HepG2 (cell line): ENCODE data around the gene TGM6. TPM values are rescaled to one million over a fixed set of nuclear protein-coding genes. Genes with fewer than 3 reads are reported as not detected.

ENCODE experiments used
- ATAC-seq: fragments of 200-7000 bp; cut with Tn5 transposase; 3 replicates; pipeline ENCODE4 v1.9.1; 2020; ENCODE audit warnings: mild to moderate bottlenecking, moderate library complexity
- BruUV-seq: library from RNA; stranded (reverse); fragments of 400-500 nt; replicated peaks from 2 replicates; lab custom pipeline; 2021; lab: Mats Ljungman, UMichigan
- CTCF ChIA-PET: fragments of 300-600 bp; formaldehyde crosslinking; extraction: SDS; loops from one replicate; lab custom pipeline; 2021; ENCODE audit warnings: low total read pairs, inconsistent platforms, low intra/inter-chr PET ratio; lab: Yijun Ruan, JAX
- POLR2A ChIA-PET: fragments of 350-600 bp; sonication (Branson Sonifier 250); formaldehyde crosslinking; loops from one replicate; lab custom pipeline; 2020; ENCODE audit warnings: antibody characterized with exemption, inconsistent platforms; lab: Yijun Ruan, JAX
- DNase-seq: peaks from one replicate; pipeline ENCODE4 v3.0.0-alpha.2; 2015; ENCODE audit warnings: low spot score
- FAIRE-seq: peaks from 3 replicates; lab custom pipeline; 2011; peaks lifted over from hg19 to GRCh38; lab: Jason Lieb, UNC
- H2AFZ ChIP-seq: one replicate; pipeline ENCODE4 v1.6.1; 2011; ENCODE audit warnings: low read length, inconsistent platforms
- H3K27ac ChIP-seq: fragments of 300-600 bp; 3 replicates; pipeline ENCODE4 v1.8.0; 2011; ENCODE audit warnings: mixed run types, mild to moderate bottlenecking, mixed read lengths, low read length, inconsistent platforms; ENCODE audit not compliant: insufficient read depth; ENCODE audit errors: extremely low read length
- H3K27me3 ChIP-seq, 2 experiments: fragments of 200-600 bp in 1 of 2; 2 replicates in 1 of 2; 3 replicates in 1 of 2; pipeline versions ENCODE4 v1.6.0 to v1.8.0; 2011; ENCODE audit warnings: low read length in 2 of 2, mild to moderate bottlenecking in 2 of 2, moderate library complexity in 2 of 2, inconsistent platforms in 1 of 2; ENCODE audit not compliant: insufficient read depth in 2 of 2, control insufficient read depth in 1 of 2
- H3K36me3 ChIP-seq, 2 experiments: fragments of 200-600 bp in 1 of 2; replicated peaks in 1 of 2; 2 replicates in 1 of 2; 3 replicates in 1 of 2; pipeline versions ENCODE4 v1.5.1 to v1.8.0; 2011; ENCODE audit warnings: low read length in 2 of 2, inconsistent platforms in 1 of 2; ENCODE audit not compliant: insufficient read depth in 2 of 2, control insufficient read depth in 1 of 2
- H3K4me1 ChIP-seq: 2 replicates; pipeline ENCODE4 v1.5.1; 2012; ENCODE audit warnings: low read length, inconsistent platforms; ENCODE audit not compliant: insufficient read depth
- H3K4me2 ChIP-seq: 2 replicates; pipeline ENCODE4 v1.6.0; 2011; ENCODE audit warnings: low read depth, low read length, inconsistent platforms
- H3K4me3 ChIP-seq, 3 experiments: fragments of 200-600 bp in 1 of 3; sonication (generic), shearing (Covaris generic) in 1 of 3; replicated peaks in 1 of 3; 2 replicates each; pipeline ENCODE4 v1.5.1; 2011 to 2016; ENCODE audit warnings: low read length in 3 of 3, inconsistent platforms in 2 of 3, low read depth in 2 of 3, mild to moderate bottlenecking in 2 of 3, control low read depth in 1 of 3, mixed read lengths in 1 of 3; ENCODE audit not compliant: insufficient read depth in 1 of 3
- H3K79me2 ChIP-seq: one replicate; pipeline ENCODE4 v1.6.1; 2011; ENCODE audit warnings: low read length, inconsistent platforms; ENCODE audit not compliant: insufficient read depth
- H3K9ac ChIP-seq: 2 replicates; pipeline ENCODE4 v1.6.0; 2011; ENCODE audit warnings: mild to moderate bottlenecking, low read depth, low read length, inconsistent platforms; ENCODE audit not compliant: insufficient read depth
- H3K9me3 ChIP-seq: 2 replicates; pipeline ENCODE4 v1.5.1; 2012; ENCODE audit warnings: mild to moderate bottlenecking, low read length
- H4K20me1 ChIP-seq: 2 replicates; pipeline ENCODE4 v1.6.0; 2011; ENCODE audit warnings: inconsistent platforms, mild to moderate bottlenecking, low read length, moderate library complexity; ENCODE audit not compliant: insufficient read depth
- DNMT1 ChIP-seq: sonication (generic); formaldehyde crosslinking; IDR thresholded peaks from 2 replicates; pipeline ENCODE4 v1.5.1; 2020; ENCODE audit warnings: mild to moderate bottlenecking, missing genetic modification reagents
- HHEX ChIP-seq: IDR thresholded peaks from 2 replicates; pipeline ENCODE4 v1.6.1; 2016; ENCODE audit warnings: control low read depth
- POLR2A ChIP-seq, 2 experiments: IDR thresholded peaks; 2 replicates each; pipeline ENCODE4 v1.6.1; 2011; ENCODE audit warnings: low read depth in 2 of 2, low read length in 2 of 2, mild to moderate bottlenecking in 1 of 2, moderate library complexity in 1 of 2; ENCODE audit not compliant: insufficient read depth in 1 of 2
- SATB2 ChIP-seq: sonication (generic); formaldehyde crosslinking; IDR thresholded peaks from 2 replicates; pipeline ENCODE4 v1.5.0; 2020; ENCODE audit warnings: missing genetic modification reagents
- SMC3 ChIP-seq: IDR thresholded peaks from 2 replicates; pipeline ENCODE4 v1.6.1; 2011; ENCODE audit warnings: low read length, improper control_type of control experiment
- TAF15 ChIP-seq: fragments of 200-400 bp; formaldehyde crosslinking; IDR thresholded peaks from one replicate; pipeline ENCODE4 v1.6.1; 2018; ENCODE audit warnings: mild to moderate bottlenecking, low read depth, low read length; ENCODE audit not compliant: poor library complexity, severe bottlenecking
- TCF7 ChIP-seq: sonication (generic); IDR thresholded peaks from 2 replicates; pipeline ENCODE4 v1.6.1; 2016; ENCODE audit warnings: antibody characterized with exemption, low read depth
- ZNF24 ChIP-seq: fragments of 450-650 bp; IDR thresholded peaks from 2 replicates; pipeline ENCODE4 v1.6.1; 2017; ENCODE audit warnings: antibody characterized with exemption, mild to moderate bottlenecking
- ZNF292 ChIP-seq: sonication (generic); formaldehyde crosslinking; IDR thresholded peaks from 2 replicates; pipeline ENCODE4 v1.8.1; 2022; ENCODE audit warnings: mild to moderate bottlenecking, low read depth, missing genetic modification reagents, borderline replicate concordance
- ZSCAN21 ChIP-seq: sonication (generic); formaldehyde crosslinking; IDR thresholded peaks from 2 replicates; pipeline ENCODE4 v1.8.0; 2022; ENCODE audit warnings: mild to moderate bottlenecking, missing genetic modification reagents, moderate library complexity, borderline replicate concordance
- WGBS: methylation state at CpG from one replicate; pipeline ENCODE4 v1.1.6; 2017; ENCODE audit warnings: low lambda C conversion rate; 5-methylcytosine and 5-hydroxymethylcytosine counted together
- in situ Hi-C: cut with HindIII; loops from 2 replicates; pipeline ENCODE4 v1.10.0; 2017; ENCODE audit warnings: low pct_unique_long_range_greater_than_20kb; ENCODE audit not compliant: extremely low pct_ligation_motif_present
- intact Hi-C: fragments of 100-400 bp; cut with micrococcal nuclease; formaldehyde crosslinking; loops from one replicate; pipeline ENCODE4 v1.10.0; 2022; ENCODE audit not compliant: unreplicated experiment
- polyA plus RNA-seq, 8 experiments: library from polyadenylated mRNA; depleted of rRNA in 3 of 8; stranded (reverse) in 7 of 8; unstranded in 1 of 8; fragments of >200 nt; fragmentation: Illumina TruSeq in 4 of 8; extraction: Trizol in 4 of 8; gene quantifications; 2 replicates each; pipeline versions ENCODE4 v1.2.1 to v1.2.3, GENCODE V29; 2011 to 2016; ENCODE audit warnings: low read depth in 4 of 8, missing spikeins in 1 of 8, mixed read lengths in 1 of 8; ENCODE audit not compliant: insufficient read depth in 1 of 8
- total RNA-seq, 5 experiments: library from RNA; depleted of rRNA; stranded (reverse); fragments of >200 nt; fragmentation: Illumina TruSeq; extraction: Trizol; gene quantifications; 2 replicates each; pipeline ENCODE4 v1.2.3, GENCODE V29; 2016; ENCODE audit warnings: low read depth in 1 of 5
- TF ChIP-seq, protein P1 (sequence below), 2 experiments: sonication (generic) in 1 of 2; formaldehyde crosslinking in 1 of 2; IDR thresholded peaks; 2 replicates each; pipeline versions ENCODE4 v1.4.0 to v1.6.1; 2016 to 2020; ENCODE audit warnings: borderline replicate concordance in 1 of 2, low read depth in 1 of 2, mild to moderate bottlenecking in 1 of 2, missing genetic modification reagents in 1 of 2
- TF ChIP-seq, protein P2 (sequence below): IDR thresholded peaks from 2 replicates; pipeline ENCODE4 v1.6.1; 2012; ENCODE audit warnings: low read depth, low read length, improper control_type of control experiment
- TF ChIP-seq, protein P3 (sequence below): sonication (generic); formaldehyde crosslinking; IDR thresholded peaks from 2 replicates; pipeline ENCODE4 v1.8.0; 2022; ENCODE audit warnings: mild to moderate bottlenecking, missing genetic modification reagents; ENCODE audit not compliant: insufficient replicate concordance
- TF ChIP-seq, protein P4 (sequence below): sonication (generic); formaldehyde crosslinking; conservative IDR thresholded peaks from 2 replicates; pipeline ENCODE4 v1.4.0; 2020; ENCODE audit warnings: missing genetic modification reagents

TGM6 gene
- total and polyA plus RNA-seq, 2 of the 13 experiments (the other 11 are each of a cell fraction or from before 2014, with no cell fraction given): not detected

GRCh38 chr20:2462484-2462883 is 81.8 kb downstream of the TGM6 start (continued):
- TF ChIP-seq, protein P1, sequence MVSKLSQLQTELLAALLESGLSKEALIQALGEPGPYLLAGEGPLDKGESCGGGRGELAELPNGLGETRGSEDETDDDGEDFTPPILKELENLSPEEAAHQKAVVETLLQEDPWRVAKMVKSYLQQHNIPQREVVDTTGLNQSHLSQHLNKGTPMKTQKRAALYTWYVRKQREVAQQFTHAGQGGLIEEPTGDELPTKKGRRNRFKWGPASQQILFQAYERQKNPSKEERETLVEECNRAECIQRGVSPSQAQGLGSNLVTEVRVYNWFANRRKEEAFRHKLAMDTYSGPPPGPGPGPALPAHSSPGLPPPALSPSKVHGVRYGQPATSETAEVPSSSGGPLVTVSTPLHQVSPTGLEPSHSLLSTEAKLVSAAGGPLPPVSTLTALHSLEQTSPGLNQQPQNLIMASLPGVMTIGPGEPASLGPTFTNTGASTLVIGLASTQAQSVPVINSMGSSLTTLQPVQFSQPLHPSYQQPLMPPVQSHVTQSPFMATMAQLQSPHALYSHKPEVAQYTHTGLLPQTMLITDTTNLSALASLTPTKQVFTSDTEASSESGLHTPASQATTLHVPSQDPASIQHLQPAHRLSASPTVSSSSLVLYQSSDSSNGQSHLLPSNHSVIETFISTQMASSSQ (IDR thresholded peaks at IDR 0.05; ENCODE audit: low read depth): no peak
- TF ChIP-seq, protein P1 (CRISPR knock-in tag; IDR thresholded peaks at IDR 0.05; ENCODE audit: borderline replicate concordance): no peak
- TF ChIP-seq DNMT1 (CRISPR knock-in tag): no peak
- TF ChIP-seq, protein P2, sequence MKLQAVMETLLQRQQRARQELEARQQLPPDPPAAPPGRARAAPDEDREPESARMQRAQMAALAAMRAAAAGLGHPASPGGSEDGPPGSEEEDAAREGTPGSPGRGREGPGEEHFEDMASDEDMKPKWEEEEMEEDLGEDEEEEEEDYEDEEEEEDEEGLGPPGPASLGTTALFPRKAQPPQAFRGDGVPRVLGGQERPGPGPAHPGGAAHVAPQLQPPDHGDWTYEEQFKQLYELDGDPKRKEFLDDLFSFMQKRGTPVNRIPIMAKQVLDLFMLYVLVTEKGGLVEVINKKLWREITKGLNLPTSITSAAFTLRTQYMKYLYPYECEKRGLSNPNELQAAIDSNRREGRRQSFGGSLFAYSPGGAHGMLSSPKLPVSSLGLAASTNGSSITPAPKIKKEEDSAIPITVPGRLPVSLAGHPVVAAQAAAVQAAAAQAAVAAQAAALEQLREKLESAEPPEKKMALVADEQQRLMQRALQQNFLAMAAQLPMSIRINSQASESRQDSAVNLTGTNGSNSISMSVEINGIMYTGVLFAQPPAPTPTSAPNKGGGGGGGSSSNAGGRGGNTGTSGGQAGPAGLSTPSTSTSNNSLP: no peak

DNA sequence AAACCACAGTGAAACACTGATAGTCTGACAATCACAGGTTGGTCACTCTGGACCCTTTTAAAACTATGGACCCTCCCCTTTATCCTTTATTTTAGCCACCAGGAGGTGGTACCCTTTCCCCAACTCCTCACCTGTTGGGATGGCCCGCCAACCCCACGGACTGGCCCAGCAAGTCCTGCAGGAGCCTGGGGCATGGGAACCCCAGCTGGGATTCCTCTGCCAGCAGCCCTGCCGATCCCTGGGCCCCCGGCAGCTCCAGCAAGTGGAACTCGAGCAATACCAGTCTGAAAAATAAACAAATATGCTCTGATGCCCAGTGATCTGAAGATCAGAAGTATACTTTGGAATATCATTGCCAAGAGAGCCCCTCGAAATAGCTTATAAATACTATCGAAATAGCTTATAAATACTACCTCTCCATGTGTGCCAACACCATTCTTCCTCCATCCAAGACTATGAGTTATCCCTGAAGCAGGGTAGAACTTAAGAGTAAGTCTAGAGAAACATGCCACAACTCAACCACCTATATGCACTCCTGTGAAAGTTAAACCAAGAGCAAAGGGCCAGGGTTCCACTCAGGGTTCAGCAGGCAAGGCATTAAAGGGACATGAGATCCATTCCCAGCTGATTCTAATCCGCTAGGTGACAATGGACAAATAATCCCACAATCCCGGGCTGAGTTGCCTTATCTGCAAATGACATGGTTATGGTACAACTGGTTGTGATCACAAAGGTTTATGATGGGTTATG is 83.1 kb downstream of the TGM6 start:
- Histone ChIP-seq H3K4me3 (no peak overlapping the region), H3K4me1 (peaks cover 45% of the 10 kb centered on the region), H3K27me3 (no peaks in the 10 kb centered on the region), H3K9me3 (no peaks in the 10 kb centered on the region), H2AFZ (no peak overlapping the region), H3K79me2 (peaks cover 36% of the 10 kb centered on the region), H3K27ac (no peak overlapping the region), H3K4me2 (no peak overlapping the region), H3K36me3 (peaks cover 55 to 90% of the 10 kb centered on the region in 2 experiments), H4K20me1 (peaks cover 54% of the 10 kb centered on the region), H3K9ac (no peak overlapping the region)
- CTCF ChIA-PET: no interaction called here
- ATAC-seq (no peak), DNase-seq (no peak), FAIRE-seq (no peak)
- WGBS: 95% methylated on average over 9 of the region's 9 CpGs
- intact Hi-C loops (no loop called here), in situ Hi-C loops (no loop called here)
- no TSS peak for BruUV-seq
- POLR2A ChIA-PET: no interaction called here
- TF ChIP-seq SATB2 (CRISPR knock-in tag): no peak
- TF ChIP-seq, protein P3, sequence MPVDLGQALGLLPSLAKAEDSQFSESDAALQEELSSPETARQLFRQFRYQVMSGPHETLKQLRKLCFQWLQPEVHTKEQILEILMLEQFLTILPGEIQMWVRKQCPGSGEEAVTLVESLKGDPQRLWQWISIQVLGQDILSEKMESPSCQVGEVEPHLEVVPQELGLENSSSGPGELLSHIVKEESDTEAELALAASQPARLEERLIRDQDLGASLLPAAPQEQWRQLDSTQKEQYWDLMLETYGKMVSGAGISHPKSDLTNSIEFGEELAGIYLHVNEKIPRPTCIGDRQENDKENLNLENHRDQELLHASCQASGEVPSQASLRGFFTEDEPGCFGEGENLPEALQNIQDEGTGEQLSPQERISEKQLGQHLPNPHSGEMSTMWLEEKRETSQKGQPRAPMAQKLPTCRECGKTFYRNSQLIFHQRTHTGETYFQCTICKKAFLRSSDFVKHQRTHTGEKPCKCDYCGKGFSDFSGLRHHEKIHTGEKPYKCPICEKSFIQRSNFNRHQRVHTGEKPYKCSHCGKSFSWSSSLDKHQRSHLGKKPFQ (CRISPR knock-in tag): no peak
- no peak for TF ChIP-seq ZSCAN21 (CRISPR knock-in tag)
- no peak for TF ChIP-seq TCF7
- no peak for TF ChIP-seq ZNF24
- TF ChIP-seq POLR2A (IDR thresholded peaks at IDR 0.05; ENCODE audit: insufficient read depth in 1 of 2, low read depth in 2 of 2, low read length in 2 of 2): peak in 1 of 2 experiments; percentile 34; a peak in 1 of 4 replicates
- no peak for TF ChIP-seq SMC3
- TF ChIP-seq ZNF292: no peak
- TF ChIP-seq, protein P4, sequence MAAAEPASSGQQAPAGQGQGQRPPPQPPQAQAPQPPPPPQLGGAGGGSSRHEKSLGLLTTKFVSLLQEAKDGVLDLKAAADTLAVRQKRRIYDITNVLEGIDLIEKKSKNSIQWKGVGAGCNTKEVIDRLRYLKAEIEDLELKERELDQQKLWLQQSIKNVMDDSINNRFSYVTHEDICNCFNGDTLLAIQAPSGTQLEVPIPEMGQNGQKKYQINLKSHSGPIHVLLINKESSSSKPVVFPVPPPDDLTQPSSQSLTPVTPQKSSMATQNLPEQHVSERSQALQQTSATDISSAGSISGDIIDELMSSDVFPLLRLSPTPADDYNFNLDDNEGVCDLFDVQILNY (CRISPR knock-in tag): no peak
- TF ChIP-seq TAF15: no peak
- TF ChIP-seq HHEX (CRISPR knock-in tag): no peak
